ENCODE measurements around the gene TMEM178B.

GRCh38 chr7:141189231-141189630, 115.4 kb downstream of the TMEM178B start:
- TF ChIP-seq CTCF (IDR thresholded peaks at IDR 0.05) (no peak), POLR2AphosphoS5 (IDR thresholded peaks at IDR 0.05; ENCODE audit: low read depth, low read length) (no peak), REST (IDR thresholded peaks at IDR 0.05; ENCODE audit: insufficient read depth in 1 of 2, low read depth in 2 of 2, low read length in 1 of 2) (no peak)

Measured in Panc1 (cell line).